ENCODE data around the gene HAUS3. TPM values are rescaled to one million over a fixed set of nuclear protein-coding genes. Genes with fewer than 3 reads are reported as not detected.

HAUS3 gene
- total and polyA plus RNA-seq, 2 of the 13 experiments (the other 11 are each of a cell fraction or from before 2014, with no cell fraction given), result 3.9 to 12.6 TPM

GRCh38 chr4:2241003-2241402, 918 bp downstream of the HAUS3 start:
- 0 out of 2 replicates have a peak, but pooled peaks cover 2% of the 10 kb centered on the region for H4K20me1 ChIP-seq (ENCODE audit: insufficient read depth, low read length)
- TF ChIP-seq SP140L (CRISPR knock-in tag; IDR thresholded peaks at IDR 0.05; ENCODE audit: borderline replicate concordance) (peak; percentile 16; the same call in 1 of the 2 replicates), ZFP62 (CRISPR knock-in tag; IDR thresholded peaks at IDR 0.05) (no peak), CREB1 (IDR thresholded peaks at IDR 0.05) (peak; percentile 47; the same call in 1 of the 2 replicates), CREB1 (CRISPR knock-in tag; IDR thresholded peaks at IDR 0.05) (no peak)
- no TSS peak for BruUV-seq (replicated peaks)
- 3% methylated on average over 7 of the region's 7 CpGs for WGBS (ENCODE audit: low lambda C conversion rate)
- intact Hi-C loops (cut with micrococcal nuclease; ENCODE audit: unreplicated experiment) (loop anchor here (10.0 kb wide), 1 partner anchor 224 kb away; the partner anchor contains the start of gene RNF4), in situ Hi-C loops (cut with HindIII; ENCODE audit: extremely low pct_ligation_motif_present, low pct_unique_long_range_greater_than_20kb) (no loop called here)
- peaks cover 0 to 10% of the 10 kb centered on the region in 2 experiments; a peak in 2 of 5 replicates for H3K36me3 ChIP-seq (replicated peaks in 1 of 2; ENCODE audit: control insufficient read depth in 1 of 2, insufficient read depth in 2 of 2, low read length in 2 of 2)
- ChIA-PET CTCF (ENCODE audit: low intra/inter-chr PET ratio, low total read pairs) (no interaction called here), POLR2A (interaction anchor here (1.4 to 1.8 kb wide), 4 partner anchors 8 to 295 kb away, joined by 5 to 11 read pairs (median 6); partner anchors contain the start of genes FAM193A, MXD4 and RNF4)
- DNase-seq (ENCODE audit: low spot score) (no peak), ATAC-seq (no peak), FAIRE-seq (peak; percentile 15)
- H3K79me2 ChIP-seq (ENCODE audit: insufficient read depth, low read length), result peaks cover 43% of the 10 kb centered on the region
- H3K9me3 ChIP-seq (ENCODE audit: low read length), result no peaks in the 10 kb centered on the region
- no peaks in the 10 kb centered on the region for H3K27me3 ChIP-seq (ENCODE audit: control insufficient read depth in 1 of 2, insufficient read depth in 2 of 2, low read length in 2 of 2)
- peak overlapping the region; percentile 67 to 93 (median 76) for H3K4me3 ChIP-seq (replicated peaks in 1 of 3; ENCODE audit: insufficient read depth in 1 of 3, low read depth in 2 of 3, low read length in 3 of 3)
- peak overlapping the region; percentile 69 for H3K4me2 ChIP-seq (ENCODE audit: low read depth, low read length)
- H3K4me1 ChIP-seq (ENCODE audit: insufficient read depth, low read length), result peaks cover 68% of the 10 kb centered on the region
- H3K9ac ChIP-seq (ENCODE audit: insufficient read depth, low read depth, low read length), result peak overlapping the region; percentile 86
- no peak overlapping the region for H2AFZ ChIP-seq (ENCODE audit: low read length)
- H3K27ac ChIP-seq (ENCODE audit: extremely low read length, insufficient read depth, low read length), result peak overlapping the region; percentile 77

GRCh38 chr4:2236944-2237666, 4.8 kb downstream of the HAUS3 start:
- no peak overlapping the region for H3K4me2 ChIP-seq (ENCODE audit: low read depth, low read length)
- ChIA-PET POLR2A (no interaction called here), CTCF (ENCODE audit: low intra/inter-chr PET ratio, low total read pairs) (no interaction called here)
- H3K4me1 ChIP-seq (ENCODE audit: insufficient read depth, low read length), result peaks cover 36% of the 10 kb centered on the region
- H3K4me3 ChIP-seq (replicated peaks in 1 of 3; ENCODE audit: insufficient read depth in 1 of 3, low read depth in 2 of 3, low read length in 3 of 3), result no peak overlapping the region
- no TSS peak for BruUV-seq (replicated peaks)
- in situ Hi-C loops (cut with HindIII; ENCODE audit: extremely low pct_ligation_motif_present, low pct_unique_long_range_greater_than_20kb), result no loop called here
- DNase-seq (ENCODE audit: low spot score), result no peak
- H3K9ac ChIP-seq (ENCODE audit: insufficient read depth, low read depth, low read length), result no peak overlapping the region
- H3K79me2 ChIP-seq (ENCODE audit: insufficient read depth, low read length), result peaks cover 43% of the 10 kb centered on the region
- no peaks in the 10 kb centered on the region for H3K27me3 ChIP-seq (ENCODE audit: control insufficient read depth in 1 of 2, insufficient read depth in 2 of 2, low read length in 2 of 2)
- H3K27ac ChIP-seq (ENCODE audit: extremely low read length, insufficient read depth, low read length), result no peak overlapping the region
- ATAC-seq, result no peak
- no peak overlapping the region for H2AFZ ChIP-seq (ENCODE audit: low read length)
- H3K9me3 ChIP-seq (ENCODE audit: low read length), result no peaks in the 10 kb centered on the region
- no peak for FAIRE-seq
- H3K36me3 ChIP-seq (replicated peaks in 1 of 2; ENCODE audit: control insufficient read depth in 1 of 2, insufficient read depth in 2 of 2, low read length in 2 of 2), result peaks cover 4 to 22% of the 10 kb centered on the region in 2 experiments; a peak in 4 of 5 replicates
- 72% methylated on average over 3 of the region's 3 CpGs for WGBS (ENCODE audit: low lambda C conversion rate)
- intact Hi-C loops (cut with micrococcal nuclease; ENCODE audit: unreplicated experiment), result no loop called here
- 0 out of 2 replicates have a peak, but pooled peaks cover 2% of the 10 kb centered on the region for H4K20me1 ChIP-seq (ENCODE audit: insufficient read depth, low read length)
- TF ChIP-seq HDAC6 (IDR thresholded peaks at IDR 0.05; ENCODE audit: low read depth, low read length) (no peak), TAF15 (IDR thresholded peaks at IDR 0.05; ENCODE audit: low read depth, low read length, poor library complexity, severe bottlenecking) (no peak), ZEB1 (IDR thresholded peaks at IDR 0.05; ENCODE audit: insufficient replicate concordance, low read depth) (no peak), EED (CRISPR knock-in tag; IDR thresholded peaks at IDR 0.05) (no peak), NKX3-1 (CRISPR knock-in tag; IDR thresholded peaks at IDR 0.05) (no peak), ZSCAN29 (CRISPR knock-in tag; conservative IDR thresholded peaks at IDR 0.05) (no peak), ERF (CRISPR knock-in tag; IDR thresholded peaks at IDR 0.05) (no peak), SETDB1 (CRISPR knock-in tag; IDR thresholded peaks at IDR 0.05; ENCODE audit: borderline replicate concordance) (no peak), ZNF768 (CRISPR knock-in tag; IDR thresholded peaks at IDR 0.05) (no peak)
- TF ChIP-seq, protein P1, sequence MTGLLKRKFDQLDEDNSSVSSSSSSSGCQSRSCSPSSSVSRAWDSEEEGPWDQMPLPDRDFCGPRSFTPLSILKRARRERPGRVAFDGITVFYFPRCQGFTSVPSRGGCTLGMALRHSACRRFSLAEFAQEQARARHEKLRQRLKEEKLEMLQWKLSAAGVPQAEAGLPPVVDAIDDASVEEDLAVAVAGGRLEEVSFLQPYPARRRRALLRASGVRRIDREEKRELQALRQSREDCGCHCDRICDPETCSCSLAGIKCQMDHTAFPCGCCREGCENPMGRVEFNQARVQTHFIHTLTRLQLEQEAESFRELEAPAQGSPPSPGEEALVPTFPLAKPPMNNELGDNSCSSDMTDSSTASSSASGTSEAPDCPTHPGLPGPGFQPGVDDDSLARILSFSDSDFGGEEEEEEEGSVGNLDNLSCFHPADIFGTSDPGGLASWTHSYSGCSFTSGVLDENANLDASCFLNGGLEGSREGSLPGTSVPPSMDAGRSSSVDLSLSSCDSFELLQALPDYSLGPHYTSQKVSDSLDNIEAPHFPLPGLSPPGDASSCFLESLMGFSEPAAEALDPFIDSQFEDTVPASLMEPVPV (CRISPR knock-in tag; IDR thresholded peaks at IDR 0.05), result no peak
- TF ChIP-seq, protein P2, sequence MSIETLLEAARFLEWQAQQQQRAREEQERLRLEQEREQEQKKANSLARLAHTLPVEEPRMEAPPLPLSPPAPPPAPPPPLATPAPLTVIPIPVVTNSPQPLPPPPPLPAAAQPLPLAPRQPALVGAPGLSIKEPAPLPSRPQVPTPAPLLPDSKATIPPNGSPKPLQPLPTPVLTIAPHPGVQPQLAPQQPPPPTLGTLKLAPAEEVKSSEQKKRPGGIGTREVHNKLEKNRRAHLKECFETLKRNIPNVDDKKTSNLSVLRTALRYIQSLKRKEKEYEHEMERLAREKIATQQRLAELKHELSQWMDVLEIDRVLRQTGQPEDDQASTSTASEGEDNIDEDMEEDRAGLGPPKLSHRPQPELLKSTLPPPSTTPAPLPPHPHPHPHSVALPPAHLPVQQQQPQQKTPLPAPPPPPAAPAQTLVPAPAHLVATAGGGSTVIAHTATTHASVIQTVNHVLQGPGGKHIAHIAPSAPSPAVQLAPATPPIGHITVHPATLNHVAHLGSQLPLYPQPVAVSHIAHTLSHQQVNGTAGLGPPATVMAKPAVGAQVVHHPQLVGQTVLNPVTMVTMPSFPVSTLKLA (IDR thresholded peaks at IDR 0.05), result no peak

Data from HepG2 (cell line).